Choroid plexus epithelial cell (primary cell): ENCODE data around the gene CDK17.

ENCODE experiments used
- DNase-seq: peaks from one replicate; pipeline ENCODE4 v3.0.0-alpha.2; 2010; ENCODE audit warnings: low read depth
- H3K4me3 ChIP-seq: 2 replicates; pipeline ENCODE4 v1.5.1; 2011; ENCODE audit warnings: low read depth, mild to moderate bottlenecking, control low read depth, low read length, moderate library complexity
- TF ChIP-seq, protein P1 (sequence below): conservative IDR thresholded peaks from 2 replicates; pipeline ENCODE4 v1.5.1; 2011; ENCODE audit warnings: low read depth, mild to moderate bottlenecking, control low read depth, inconsistent platforms, low read length, moderate library complexity

CDK17 gene

DNA sequence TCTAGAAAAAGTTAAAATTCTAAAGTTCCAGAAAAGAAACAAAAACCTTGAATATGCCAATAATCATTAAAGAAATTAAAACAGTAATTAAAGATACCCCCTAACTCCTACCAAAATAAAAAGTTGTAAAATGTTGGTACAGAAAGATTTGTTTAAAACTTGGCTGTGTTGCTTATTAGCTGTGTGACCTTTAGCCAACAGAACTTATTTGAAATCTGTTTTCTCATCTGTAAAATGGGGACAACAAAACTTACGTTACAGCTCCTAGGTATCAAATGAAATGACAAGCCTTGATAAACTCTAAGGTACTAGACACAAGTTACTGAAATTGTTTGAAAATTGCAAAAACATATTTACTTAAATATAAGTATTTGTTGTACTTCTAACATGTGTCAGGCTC is 134.4 kb downstream of the CDK17 start:
- TF ChIP-seq, protein P1, sequence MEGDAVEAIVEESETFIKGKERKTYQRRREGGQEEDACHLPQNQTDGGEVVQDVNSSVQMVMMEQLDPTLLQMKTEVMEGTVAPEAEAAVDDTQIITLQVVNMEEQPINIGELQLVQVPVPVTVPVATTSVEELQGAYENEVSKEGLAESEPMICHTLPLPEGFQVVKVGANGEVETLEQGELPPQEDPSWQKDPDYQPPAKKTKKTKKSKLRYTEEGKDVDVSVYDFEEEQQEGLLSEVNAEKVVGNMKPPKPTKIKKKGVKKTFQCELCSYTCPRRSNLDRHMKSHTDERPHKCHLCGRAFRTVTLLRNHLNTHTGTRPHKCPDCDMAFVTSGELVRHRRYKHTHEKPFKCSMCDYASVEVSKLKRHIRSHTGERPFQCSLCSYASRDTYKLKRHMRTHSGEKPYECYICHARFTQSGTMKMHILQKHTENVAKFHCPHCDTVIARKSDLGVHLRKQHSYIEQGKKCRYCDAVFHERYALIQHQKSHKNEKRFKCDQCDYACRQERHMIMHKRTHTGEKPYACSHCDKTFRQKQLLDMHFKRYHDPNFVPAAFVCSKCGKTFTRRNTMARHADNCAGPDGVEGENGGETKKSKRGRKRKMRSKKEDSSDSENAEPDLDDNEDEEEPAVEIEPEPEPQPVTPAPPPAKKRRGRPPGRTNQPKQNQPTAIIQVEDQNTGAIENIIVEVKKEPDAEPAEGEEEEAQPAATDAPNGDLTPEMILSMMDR, result no peak
- DNase-seq, result no peak
- no peak overlapping the region for H3K4me3 ChIP-seq

DNA sequence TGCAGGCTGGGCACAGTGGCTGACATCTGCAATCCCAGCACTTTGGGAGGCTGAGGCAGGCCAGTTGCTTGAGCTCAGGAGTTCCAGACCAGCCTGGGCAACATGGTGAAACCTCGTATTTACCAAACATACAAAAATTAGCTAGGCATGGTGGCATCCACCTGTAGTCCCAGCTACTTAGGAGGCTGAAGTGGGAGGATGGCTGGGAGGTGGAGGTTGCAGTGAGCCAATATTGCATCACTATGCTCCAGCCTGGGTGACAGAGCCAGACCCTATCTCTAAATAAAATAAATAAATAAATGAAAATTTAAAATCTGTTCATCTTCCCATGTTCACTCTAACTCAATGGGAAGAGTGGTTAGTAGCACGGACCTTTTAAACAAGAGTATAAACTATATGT is 134.8 kb downstream of the CDK17 start:
- TF ChIP-seq, protein P1, result no peak
- no peak overlapping the region for H3K4me3 ChIP-seq
- DNase-seq, result no peak

DNA sequence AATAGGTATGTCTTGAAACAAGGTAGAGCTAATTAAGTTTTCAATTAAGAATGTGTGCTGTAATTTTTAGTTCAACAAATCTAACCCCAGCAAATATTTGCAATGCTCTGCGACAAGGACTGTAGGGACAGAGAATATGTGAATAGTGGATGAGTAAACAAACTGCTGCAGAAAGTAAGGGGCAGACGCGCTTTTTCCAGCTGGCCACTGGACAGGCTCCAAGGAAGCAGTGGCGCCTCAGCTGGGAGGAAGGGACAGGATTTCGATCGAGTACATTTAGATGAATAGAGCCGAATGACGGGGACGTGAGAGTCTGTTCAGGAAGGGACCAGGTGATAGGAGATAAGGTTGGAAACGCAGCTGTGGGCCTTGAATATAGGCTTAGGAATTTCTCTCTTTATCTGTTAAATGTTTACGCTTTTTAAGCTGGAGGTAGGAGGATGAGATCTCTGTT is 136.8 kb downstream of the CDK17 start:
- H3K4me3 ChIP-seq, result no peak overlapping the region
- DNase-seq, result peak; percentile 52
- TF ChIP-seq, protein P1, result no peak

DNA sequence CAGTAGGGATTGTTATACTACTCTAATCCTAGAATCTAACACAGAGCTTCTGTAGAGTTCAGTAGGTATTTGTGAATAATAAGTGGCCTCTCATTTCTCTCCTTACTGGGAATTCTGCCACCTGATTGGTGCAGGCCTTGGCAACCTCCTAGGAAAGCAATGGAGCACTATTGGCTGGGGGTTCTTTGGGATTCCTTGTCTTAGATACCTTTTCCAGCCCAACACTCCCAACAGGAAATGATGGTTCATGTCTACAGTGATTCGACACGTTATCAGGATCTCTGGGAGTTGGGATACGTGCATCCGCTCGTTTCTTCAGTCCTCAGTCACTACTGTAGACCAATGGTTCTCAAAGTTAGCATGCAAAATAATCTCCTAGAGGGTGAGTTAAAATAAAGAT is 138.7 kb downstream of the CDK17 start:
- TF ChIP-seq, protein P1, result no peak
- no peak for DNase-seq
- no peak overlapping the region for H3K4me3 ChIP-seq

DNA sequence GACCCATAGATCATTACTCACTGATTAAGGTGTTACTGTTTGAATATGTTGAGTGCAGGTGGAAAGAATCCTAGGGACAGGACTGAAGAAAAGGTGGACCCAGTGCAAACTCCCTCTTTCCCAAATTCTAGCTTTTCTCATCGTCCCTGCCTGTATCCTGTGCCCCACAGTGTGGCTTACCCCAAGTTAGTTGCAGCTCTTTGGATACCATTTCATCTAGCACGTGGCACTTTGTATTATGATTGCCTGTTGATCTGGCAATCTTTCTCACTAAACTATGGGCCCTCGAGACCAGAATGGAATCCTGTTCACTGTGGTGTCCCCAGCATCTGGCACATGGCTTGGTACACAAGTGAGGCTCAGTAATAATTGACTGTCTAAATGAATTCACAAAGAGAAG is 139.6 kb downstream of the CDK17 start:
- no peak overlapping the region for H3K4me3 ChIP-seq
- TF ChIP-seq, protein P1, result no peak
- DNase-seq, result no peak

DNA sequence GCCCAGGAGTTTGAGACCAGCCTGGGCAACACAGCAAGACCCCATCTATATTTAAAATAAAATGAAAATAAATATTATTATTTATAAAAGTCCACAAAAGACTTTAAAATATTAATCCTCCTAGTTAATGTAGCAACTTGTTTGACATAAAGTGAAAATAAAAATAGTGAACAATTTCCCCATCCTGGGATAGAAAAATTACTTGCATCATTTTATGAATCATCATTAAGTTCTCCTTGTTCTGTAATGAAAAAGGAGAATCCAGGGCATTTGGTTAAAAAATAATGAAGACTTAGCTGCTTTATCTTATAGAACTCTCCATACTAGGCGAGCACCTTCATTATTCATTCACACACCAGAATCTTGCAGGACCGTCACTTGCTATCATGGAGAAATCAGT is 140.0 kb downstream of the CDK17 start:
- no peak overlapping the region for H3K4me3 ChIP-seq
- TF ChIP-seq, protein P1, result no peak
- DNase-seq, result no peak

DNA sequence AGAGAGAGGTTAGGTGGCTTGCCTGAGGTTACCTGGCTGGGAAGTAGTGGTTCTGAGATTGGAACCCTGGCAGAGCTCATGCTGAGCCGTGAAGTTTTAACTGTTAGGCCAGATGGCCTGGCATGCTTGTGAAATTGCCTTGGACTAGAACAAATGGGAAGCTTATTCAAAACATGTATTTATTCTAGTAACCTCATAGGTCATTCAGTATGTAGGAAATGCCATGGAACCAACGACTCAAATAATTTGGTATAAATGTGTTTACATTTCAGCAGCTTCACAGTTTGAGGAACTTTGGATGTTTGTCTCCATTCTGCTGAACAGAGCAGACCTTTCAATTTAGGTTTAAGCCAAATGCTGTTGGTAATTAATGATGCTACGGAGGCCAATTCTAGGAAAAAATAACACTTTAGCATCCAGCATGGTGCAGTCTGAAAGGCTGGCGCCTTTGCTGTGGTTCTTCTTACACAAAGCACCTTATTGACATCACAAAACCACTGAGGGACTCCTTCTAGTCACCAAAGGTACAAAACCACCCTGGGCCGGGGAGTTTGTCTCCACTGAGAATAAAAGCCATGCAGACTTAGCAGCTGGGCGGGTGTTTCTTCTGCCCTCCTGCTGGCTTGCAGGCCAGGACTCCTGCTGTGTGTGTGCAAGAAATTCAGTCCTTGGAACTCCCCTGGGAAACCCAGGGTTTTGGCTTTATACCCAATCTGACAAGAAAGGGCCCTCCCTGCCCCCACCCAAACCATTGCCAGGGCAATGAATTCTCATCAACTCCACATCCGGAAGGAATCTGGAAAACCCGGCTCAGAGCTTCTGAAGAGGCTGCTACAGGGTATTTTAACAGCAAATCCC is 141.9 kb downstream of the CDK17 start:
- DNase-seq, result peak; percentile 95
- TF ChIP-seq, protein P1, result no peak
- no peak overlapping the region for H3K4me3 ChIP-seq
